Astrocyte of the cerebellum (primary cell): Measurements from ENCODE around the gene ZNF521.

Source experiments
- DNase-seq: peaks from one replicate; pipeline ENCODE4 v3.0.0-alpha.2; 2011; ENCODE audit warnings: low read depth
- H3K4me3 ChIP-seq: 2 replicates; pipeline ENCODE4 v1.5.1; 2011; ENCODE audit warnings: mild to moderate bottlenecking, low read depth, low read length, moderate library complexity
- CTCF ChIP-seq: IDR thresholded peaks from 2 replicates; pipeline ENCODE4 v1.5.1; 2012; ENCODE audit warnings: low read length, low read depth, moderate library complexity, mild to moderate bottlenecking; ENCODE audit errors: missing control alignments
- in situ Hi-C: cut with HindIII; loops from 2 replicates; pipeline ENCODE4 v1.10.0; 2017; ENCODE audit warnings: low sequenced_read_pairs

The ZNF521 gene

GRCh38 chr18:25174324-25174723, 177.6 kb downstream of the ZNF521 start:
- no peak for DNase-seq
- in situ Hi-C loops = no loop called here
- no peak overlapping the region for H3K4me3 ChIP-seq
- no peak for TF ChIP-seq CTCF

- DNase-seq = no peak
- no peak for TF ChIP-seq CTCF
Observed at GRCh38 chr18:25171334-25171733, 180.6 kb downstream of the ZNF521 start.

GRCh38 chr18:25170402-25170801, 181.6 kb downstream of the ZNF521 start:
- no peak for DNase-seq
- no peak for TF ChIP-seq CTCF
- no peak overlapping the region for H3K4me3 ChIP-seq
- in situ Hi-C loops = no loop called here

More at GRCh38 chr18:25171334-25171733, 180.6 kb downstream of the ZNF521 start:
- no peak overlapping the region for H3K4me3 ChIP-seq
- in situ Hi-C loops = no loop called here

GRCh38 chr18:25169701-25170100, 182.3 kb downstream of the ZNF521 start:
- in situ Hi-C loops = no loop called here
- no peak overlapping the region for H3K4me3 ChIP-seq
- TF ChIP-seq CTCF = no peak
- DNase-seq = no peak

- H3K4me3 ChIP-seq = no peak overlapping the region
- DNase-seq = no peak
- in situ Hi-C loops = no loop called here
- no peak for TF ChIP-seq CTCF
Observed at GRCh38 chr18:25167612-25168410, 184.2 kb downstream of the ZNF521 start.

- no peak for TF ChIP-seq CTCF
- no peak overlapping the region for H3K4me3 ChIP-seq
- in situ Hi-C loops = no loop called here
- DNase-seq = no peak
Observed at GRCh38 chr18:25166113-25166512, 185.9 kb downstream of the ZNF521 start.
